Peyer's patch (tissue), 4 donors: ENCODE measurements around the gene SULT1C4.

ENCODE experiments used
- CTCF ChIP-seq, 6 experiments: fragments of 450-650 bp in 4 of 6; fragments of 200-600 bp in 2 of 6; sonication (generic) in 1 of 6; IDR thresholded peaks; one replicate each; pipeline ENCODE4 v1.5.1; 2017 to 2019; ENCODE audit warnings: antibody characterized with exemption in 6 of 6, mild to moderate bottlenecking in 3 of 6, moderate library complexity in 1 of 6
- POLR2A ChIP-seq, 2 donors: fragments of 450-650 bp; IDR thresholded peaks; one replicate each; pipeline ENCODE4 v1.5.1; 2017; ENCODE audit warnings: antibody characterized with exemption in 2 of 2, mild to moderate bottlenecking in 2 of 2, moderate library complexity in 2 of 2

- no peak for TF ChIP-seq CTCF (IDR thresholded peaks at IDR 0.05)
- TF ChIP-seq POLR2A (IDR thresholded peaks at IDR 0.05) = no peak
Measured at GRCh38 chr2:108377401-108377800, 353 bp upstream of the SULT1C4 start.
